Renal pelvis (tissue), 4 donors: ENCODE measurements around the gene DGKI. TPM values are rescaled to one million over a fixed set of nuclear protein-coding genes. Genes with fewer than 3 reads are reported as not detected.

Experiments used
- DNase-seq: peaks from one replicate; pipeline ENCODE4 v3.0.0-alpha.2; 2013
- polyA plus RNA-seq, 3 donors: library from polyadenylated mRNA; unstranded; fragments of 120-200 nt; gene quantifications; one replicate each; pipeline ENCODE4 v1.2.1, GENCODE V29; 2013; ENCODE audit not compliant: insufficient read length in 3 of 3

Gene DGKI
- polyA plus RNA-seq, 3 donors = 1.5 to 2.3 (median 1.6) TPM

GRCh38 chr7:137691566-137691965 is 155.2 kb downstream of the DGKI start:
- no peak for DNase-seq

- DNase-seq = no peak
Measured at GRCh38 chr7:137690635-137691034, 156.1 kb downstream of the DGKI start.

- DNase-seq = no peak
Measured at GRCh38 chr7:137689761-137690160, 157.0 kb downstream of the DGKI start.

- no peak for DNase-seq
Measured at GRCh38 chr7:137687556-137688265, 159.1 kb downstream of the DGKI start.

GRCh38 chr7:137685433-137686164 is 161.2 kb downstream of the DGKI start:
- DNase-seq = no peak

GRCh38 chr7:137684776-137685175 is 162.0 kb downstream of the DGKI start:
- DNase-seq = no peak

GRCh38 chr7:137684316-137684715 is 162.5 kb downstream of the DGKI start:
- DNase-seq = no peak

- DNase-seq = no peak
Measured at GRCh38 chr7:137682596-137682995, 164.2 kb downstream of the DGKI start.

- DNase-seq = no peak
Measured at GRCh38 chr7:137681657-137682562, 164.9 kb downstream of the DGKI start.

- no peak for DNase-seq
Measured at GRCh38 chr7:137674551-137675409, 172.0 kb downstream of the DGKI start.

- no peak for DNase-seq
Measured at GRCh38 chr7:137674048-137674447, 172.7 kb downstream of the DGKI start.

GRCh38 chr7:137671920-137672319 is 174.9 kb downstream of the DGKI start:
- no peak for DNase-seq

- DNase-seq = no peak
Measured at GRCh38 chr7:137670222-137671064, 176.3 kb downstream of the DGKI start.

GRCh38 chr7:137669706-137670105 is 177.1 kb downstream of the DGKI start:
- DNase-seq = no peak

GRCh38 chr7:137668404-137668803 is 178.4 kb downstream of the DGKI start:
- no peak for DNase-seq

GRCh38 chr7:137667633-137668387 is 179.0 kb downstream of the DGKI start:
- no peak for DNase-seq

- no peak for DNase-seq
Measured at GRCh38 chr7:137664846-137665245, 181.9 kb downstream of the DGKI start.

- no peak for DNase-seq
Measured at GRCh38 chr7:137661634-137662033, 185.1 kb downstream of the DGKI start.

- DNase-seq = no peak
Measured at GRCh38 chr7:137658190-137658900, 188.4 kb downstream of the DGKI start.
